Erythroblast (primary cell): ENCODE results near the gene DSC3.

ENCODE experiments used
- GATA1 ChIP-seq: IDR thresholded peaks from 2 replicates; pipeline ENCODE4 v1.6.1; 2011; ENCODE audit warnings: low read depth, mild to moderate bottlenecking, control low read depth, low read length, moderate library complexity
- POLR2A ChIP-seq: IDR thresholded peaks from 2 replicates; pipeline ENCODE4 v1.6.1; 2011; ENCODE audit warnings: mild to moderate bottlenecking, low read length

- TF ChIP-seq POLR2A (no peak), GATA1 (no peak)
These were observed 497 bp downstream of the DSC3 start for GRCh38 chr18:31042084-31042405.
